SU-DHL-6 (cell line): ENCODE results near the gene SSTR5.

Experiments
- CTCF ChIP-seq: fragments of 200-600 bp; sonication (generic); IDR thresholded peaks from one replicate; pipeline ENCODE4 v1.5.1; 2017; ENCODE audit warnings: antibody characterized with exemption, mild to moderate bottlenecking, low read length, moderate library complexity; ENCODE audit not compliant: insufficient read depth, poor library complexity, severe bottlenecking
- EZH2phosphoT487 ChIP-seq: fragments of 200-600 bp; sonication (generic), shearing (Covaris generic); conservative IDR thresholded peaks from 2 replicates; pipeline ENCODE4 v1.6.1; 2018; ENCODE audit warnings: mild to moderate bottlenecking, antibody characterized with exemption, low read length, moderate library complexity, mixed read lengths

DNA sequence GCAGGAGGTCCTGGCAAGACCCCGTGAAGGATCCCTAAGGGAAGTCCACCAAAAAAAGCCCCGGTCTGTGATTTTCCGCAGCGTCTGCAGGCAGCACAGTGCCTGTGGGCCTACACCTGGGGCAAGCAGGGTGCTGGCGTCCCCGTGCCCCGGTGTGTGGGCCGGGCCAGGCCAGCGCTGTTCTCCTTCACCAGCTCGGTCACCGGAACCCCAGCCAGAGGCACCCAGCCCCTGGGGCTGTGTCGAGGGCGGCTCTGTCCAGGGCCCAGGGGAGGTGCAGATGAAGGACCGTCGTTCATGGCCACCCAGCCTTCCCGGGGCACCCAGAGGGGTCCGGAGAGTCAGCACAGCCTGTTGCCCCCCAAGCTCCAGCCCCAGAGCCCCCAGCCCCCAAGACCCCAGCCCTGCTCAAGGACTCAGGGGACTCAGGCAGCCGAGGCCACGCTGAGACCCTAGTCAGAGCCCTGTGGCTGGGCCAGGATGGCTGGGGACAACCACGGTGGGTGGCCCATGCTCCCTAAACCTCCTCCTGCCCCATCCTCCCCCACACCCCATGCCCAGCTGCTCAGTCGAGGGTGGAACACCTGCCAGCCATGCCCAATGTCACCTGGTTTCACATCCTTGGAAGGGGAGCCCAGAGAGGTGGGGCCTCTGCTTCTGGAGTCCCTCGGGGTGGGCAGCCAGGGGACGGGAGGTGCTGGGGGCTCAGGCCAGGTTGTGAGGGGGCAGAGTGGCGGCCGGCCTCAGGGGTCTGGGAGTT is 29.2 kb downstream of the SSTR5 start:
- TF ChIP-seq CTCF: no peak
- TF ChIP-seq EZH2phosphoT487: no peak
